SK-N-MC (cell line): ENCODE data around the gene SPACA7.

ENCODE experiments used
- EZH2 ChIP-seq: fragments of 200-600 bp; sonication (generic); IDR thresholded peaks from one replicate; pipeline ENCODE4 v1.6.1; 2017; ENCODE audit warnings: antibody characterized with exemption
- FOXP2 ChIP-seq: optimal IDR thresholded peaks from 2 replicates; pipeline ENCODE3; 2011; ENCODE audit warnings: mild to moderate bottlenecking, moderate library complexity; ENCODE audit not compliant: insufficient read depth; ENCODE audit errors: extremely low read length, control extremely low read depth
- POLR2AphosphoS5 ChIP-seq: IDR thresholded peaks from 2 replicates; pipeline ENCODE4 v1.6.1; 2012; ENCODE audit warnings: mild to moderate bottlenecking, low read depth, low read length, borderline replicate concordance

DNA sequence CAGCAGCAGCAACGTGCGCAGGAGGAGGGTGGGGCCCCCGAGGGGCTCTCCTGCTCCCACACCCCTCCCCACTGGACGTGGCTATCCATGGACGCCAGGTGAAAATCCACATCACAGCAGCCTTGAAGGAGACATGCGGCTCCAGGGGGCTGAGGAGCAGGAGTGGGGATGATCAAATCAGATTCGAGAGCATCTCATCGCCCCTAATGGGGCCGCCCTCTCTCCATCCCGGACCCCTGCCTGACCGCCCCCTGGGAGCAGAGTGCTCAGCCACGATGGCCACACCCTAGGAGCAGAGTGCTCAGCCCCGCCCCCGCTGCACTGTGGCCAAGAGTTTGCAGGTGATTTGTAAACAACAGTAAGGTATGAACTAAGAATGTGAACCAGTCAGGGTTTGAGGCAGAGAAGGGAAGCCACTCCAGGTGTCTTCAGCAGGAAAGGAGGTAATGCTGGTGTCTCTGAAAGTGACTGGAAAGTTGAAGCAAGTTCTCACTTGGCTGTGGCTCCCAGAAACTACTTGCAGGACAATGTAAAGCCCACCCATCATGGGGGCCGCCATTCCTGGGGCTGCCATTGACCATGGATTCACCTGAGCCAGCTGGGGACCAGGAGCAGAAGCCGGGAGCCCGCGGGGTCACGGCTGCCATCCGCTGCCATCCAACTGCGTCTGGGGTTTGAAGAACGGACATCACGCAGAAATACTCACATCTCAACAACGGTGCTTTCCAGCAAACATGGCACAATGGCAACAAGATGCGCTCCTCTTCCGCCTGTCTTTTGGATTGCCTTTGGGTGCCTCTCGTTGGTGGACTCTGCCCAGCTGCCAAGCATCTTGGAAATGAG is 71.8 kb downstream of the SPACA7 start:
- TF ChIP-seq POLR2AphosphoS5 = no peak
- TF ChIP-seq EZH2 = no peak
- TF ChIP-seq FOXP2 = no peak
